Kidney epithelial cell (primary cell): ENCODE data around the gene CHCHD5. TPM values are rescaled to one million over a fixed set of nuclear protein-coding genes. Genes with fewer than 3 reads are reported as not detected.

ENCODE experiments used
- DNase-seq: peaks from one replicate; pipeline ENCODE4 v3.0.0-alpha.2; 2010; ENCODE audit warnings: low read depth
- H3K27me3 ChIP-seq: 2 replicates; pipeline ENCODE4 v1.6.0; 2011; ENCODE audit warnings: low read length; ENCODE audit not compliant: control insufficient read depth, insufficient read depth
- H3K36me3 ChIP-seq: 2 replicates; pipeline ENCODE4 v1.5.1; 2011; ENCODE audit warnings: low read length; ENCODE audit not compliant: control insufficient read depth, insufficient read depth
- H3K4me3 ChIP-seq: 2 replicates; pipeline ENCODE4 v1.5.1; 2011; ENCODE audit warnings: low read depth, mild to moderate bottlenecking, control low read depth, low read length
- total RNA-seq: library from RNA; depleted of rRNA; stranded (reverse); fragments of >200 nt; gene quantifications from 2 replicates; pipeline ENCODE4 v1.2.3, GENCODE V29; 2015
- TF ChIP-seq, protein P1 (sequence below): IDR thresholded peaks from 2 replicates; pipeline ENCODE4 v1.5.1; 2011; ENCODE audit warnings: mild to moderate bottlenecking, moderate library complexity, low read length, control low read depth, inconsistent platforms; ENCODE audit not compliant: insufficient read depth, poor library complexity, severe bottlenecking

CHCHD5 gene
- total RNA-seq, 1 donor from 2014 or later, result 33.5 TPM

DNA sequence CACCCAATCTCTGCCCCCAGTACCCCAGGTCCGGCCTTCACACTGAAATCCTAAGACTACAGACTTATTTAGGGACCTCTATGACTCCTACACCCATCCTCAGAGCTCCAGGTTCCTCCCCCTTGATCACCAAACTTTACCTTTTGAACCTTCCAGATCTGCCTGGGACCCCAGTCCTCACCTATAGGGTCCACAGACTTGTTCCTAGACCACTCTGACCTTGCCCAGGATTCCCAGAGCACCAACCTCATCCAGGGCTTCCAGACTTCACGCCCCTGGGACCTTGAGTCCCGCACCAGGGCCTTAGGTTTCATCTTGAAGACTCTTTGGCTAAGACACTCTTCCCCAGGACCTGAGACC lies 462 bp downstream of the CHCHD5 start:
- no peak for DNase-seq
- no peaks in the 10 kb centered on the region for H3K36me3 ChIP-seq
- TF ChIP-seq, protein P1, sequence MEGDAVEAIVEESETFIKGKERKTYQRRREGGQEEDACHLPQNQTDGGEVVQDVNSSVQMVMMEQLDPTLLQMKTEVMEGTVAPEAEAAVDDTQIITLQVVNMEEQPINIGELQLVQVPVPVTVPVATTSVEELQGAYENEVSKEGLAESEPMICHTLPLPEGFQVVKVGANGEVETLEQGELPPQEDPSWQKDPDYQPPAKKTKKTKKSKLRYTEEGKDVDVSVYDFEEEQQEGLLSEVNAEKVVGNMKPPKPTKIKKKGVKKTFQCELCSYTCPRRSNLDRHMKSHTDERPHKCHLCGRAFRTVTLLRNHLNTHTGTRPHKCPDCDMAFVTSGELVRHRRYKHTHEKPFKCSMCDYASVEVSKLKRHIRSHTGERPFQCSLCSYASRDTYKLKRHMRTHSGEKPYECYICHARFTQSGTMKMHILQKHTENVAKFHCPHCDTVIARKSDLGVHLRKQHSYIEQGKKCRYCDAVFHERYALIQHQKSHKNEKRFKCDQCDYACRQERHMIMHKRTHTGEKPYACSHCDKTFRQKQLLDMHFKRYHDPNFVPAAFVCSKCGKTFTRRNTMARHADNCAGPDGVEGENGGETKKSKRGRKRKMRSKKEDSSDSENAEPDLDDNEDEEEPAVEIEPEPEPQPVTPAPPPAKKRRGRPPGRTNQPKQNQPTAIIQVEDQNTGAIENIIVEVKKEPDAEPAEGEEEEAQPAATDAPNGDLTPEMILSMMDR, result no peak
- peak overlapping the region; percentile 66 for H3K4me3 ChIP-seq
- H3K27me3 ChIP-seq, result no peaks in the 10 kb centered on the region

DNA sequence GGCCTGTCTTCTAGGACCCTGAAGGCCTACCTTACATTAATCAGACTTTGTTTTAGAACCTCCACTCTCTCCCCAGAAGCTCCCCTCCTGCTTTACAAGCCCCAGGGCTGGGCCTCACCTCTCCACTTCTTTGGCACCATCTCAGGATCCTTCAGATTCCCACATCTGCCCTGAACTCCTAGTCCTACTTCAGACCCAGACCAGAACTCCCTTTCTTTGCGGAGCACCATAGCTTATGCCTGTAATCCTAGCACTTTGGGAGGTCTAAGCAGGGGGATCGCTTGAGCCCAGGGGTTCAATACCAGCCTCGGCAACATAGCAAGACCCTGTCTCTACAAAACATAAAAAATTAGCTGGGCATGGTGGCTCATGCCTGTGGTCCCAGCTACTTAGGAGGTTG lies 991 bp downstream of the CHCHD5 start:
- DNase-seq, result no peak
- Histone ChIP-seq H3K36me3 (no peaks in the 10 kb centered on the region), H3K4me3 (peak overlapping the region; percentile 66), H3K27me3 (no peaks in the 10 kb centered on the region)
- TF ChIP-seq, protein P1, result no peak

DNA sequence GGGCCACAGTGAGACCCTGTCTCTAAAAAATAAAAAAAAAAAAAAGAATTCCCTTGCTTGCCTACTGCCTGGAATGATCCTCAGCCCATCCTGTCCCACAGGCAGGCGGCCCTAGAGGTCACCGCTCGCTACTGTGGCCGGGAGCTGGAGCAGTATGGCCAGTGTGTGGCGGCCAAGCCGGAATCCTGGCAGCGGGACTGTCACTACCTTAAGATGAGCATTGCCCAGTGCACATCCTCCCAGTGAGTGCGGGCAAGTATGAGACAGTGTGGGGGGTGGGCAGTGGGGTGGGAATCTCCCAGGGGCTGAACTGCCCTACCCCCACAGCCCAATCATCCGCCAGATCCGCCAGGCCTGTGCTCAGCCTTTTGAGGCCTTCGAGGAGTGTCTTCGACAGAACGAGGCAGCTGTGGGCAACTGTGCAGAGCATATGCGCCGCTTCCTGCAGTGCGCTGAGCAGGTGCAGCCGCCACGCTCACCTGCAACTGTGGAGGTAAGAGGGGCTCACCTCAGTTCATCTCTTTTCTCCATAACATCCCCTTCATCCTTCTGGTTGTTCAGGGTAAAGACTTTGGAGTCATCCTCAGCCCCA lies 1.6 kb downstream of the CHCHD5 start:
- TF ChIP-seq, protein P1, result no peak
- Histone ChIP-seq H3K27me3 (no peaks in the 10 kb centered on the region), H3K36me3 (no peaks in the 10 kb centered on the region), H3K4me3 (no peak overlapping the region)
- DNase-seq, result no peak

DNA sequence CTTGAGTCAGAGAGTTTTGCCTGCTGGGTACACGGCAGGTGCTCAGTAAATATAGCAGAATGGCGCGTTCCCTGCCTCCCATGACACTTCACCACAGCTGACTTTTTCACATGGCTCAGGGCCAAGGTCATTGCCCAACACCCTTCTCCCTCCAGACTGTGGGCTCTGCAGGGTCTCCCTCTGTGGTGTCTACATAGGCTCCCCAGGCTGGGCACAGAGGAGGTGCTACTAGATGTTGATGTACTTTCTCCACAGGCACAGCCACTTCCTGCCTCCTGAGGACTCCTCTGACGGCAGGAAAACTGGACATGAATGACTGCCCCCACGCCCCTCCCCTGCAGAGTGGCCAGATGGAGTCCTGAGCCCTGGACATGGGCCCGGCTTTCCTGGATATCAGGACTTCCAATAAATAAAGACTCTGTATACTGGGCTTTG lies 4.2 kb downstream of the CHCHD5 start:
- H3K4me3 ChIP-seq, result no peak overlapping the region
- no peaks in the 10 kb centered on the region for H3K27me3 ChIP-seq
- TF ChIP-seq, protein P1, result no peak
- H3K36me3 ChIP-seq, result no peaks in the 10 kb centered on the region
- DNase-seq, result no peak

DNA sequence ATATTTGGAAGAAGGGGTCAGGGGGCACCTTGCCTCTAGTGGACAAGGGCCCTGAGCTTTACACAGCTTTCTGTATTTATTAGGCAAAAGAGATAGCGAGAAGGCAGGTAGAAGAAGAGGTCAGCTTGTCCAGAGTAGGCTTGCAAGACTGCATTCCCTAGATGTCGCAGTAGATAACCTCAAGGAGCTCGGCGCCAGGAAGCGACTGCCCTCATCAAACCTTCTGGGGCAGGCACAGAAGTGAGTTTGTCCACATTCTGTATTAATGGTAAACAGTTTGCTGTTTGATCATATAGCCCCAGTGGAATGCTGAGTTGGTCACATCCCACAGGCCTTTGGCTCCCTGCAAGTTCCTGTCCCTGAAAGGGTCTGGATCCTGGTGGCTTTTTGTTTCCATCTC lies 7.0 kb downstream of the CHCHD5 start:
- H3K27me3 ChIP-seq, result no peaks in the 10 kb centered on the region
- no peak overlapping the region for H3K4me3 ChIP-seq
- TF ChIP-seq, protein P1, result no peak
- H3K36me3 ChIP-seq, result no peaks in the 10 kb centered on the region
- no peak for DNase-seq

DNA sequence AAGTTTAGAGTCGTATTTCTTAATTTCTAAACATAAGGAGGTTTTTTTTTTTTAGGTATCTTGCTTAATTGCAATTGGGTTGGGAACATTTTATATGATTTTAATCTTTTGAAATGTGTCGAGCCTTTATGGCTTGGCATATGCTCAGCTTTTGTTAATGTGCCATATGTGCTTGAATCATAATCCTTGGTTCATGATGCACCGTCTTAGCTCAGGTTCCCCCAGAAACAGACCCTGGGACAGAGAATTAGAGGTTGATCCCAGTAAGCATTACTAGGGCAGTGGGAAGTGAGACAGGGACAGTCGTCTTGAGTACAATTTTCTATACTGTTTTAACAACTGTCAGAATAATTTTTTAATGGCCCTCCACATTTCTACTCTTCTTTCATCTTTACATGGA lies 9.3 kb downstream of the CHCHD5 start:
- no peak for DNase-seq
- TF ChIP-seq, protein P1, result no peak
- Histone ChIP-seq H3K4me3 (no peak overlapping the region), H3K36me3 (no peaks in the 10 kb centered on the region), H3K27me3 (no peaks in the 10 kb centered on the region)
